Endothelial cell of umbilical vein (primary cell): Measurements from ENCODE around the gene LATS1.

Experiments
- EZH2 ChIP-seq: IDR thresholded peaks from 2 replicates; pipeline ENCODE4 v1.6.1; 2012; ENCODE audit warnings: borderline replicate concordance, low read depth, mild to moderate bottlenecking, moderate library complexity, low read length, inconsistent platforms; ENCODE audit not compliant: severe bottlenecking
- FOS ChIP-seq: IDR thresholded peaks from 2 replicates; pipeline ENCODE4 v1.6.1; 2011; ENCODE audit warnings: mild to moderate bottlenecking, low read length, moderate library complexity, borderline replicate concordance; ENCODE audit not compliant: insufficient read depth
- GATA2 ChIP-seq: IDR thresholded peaks from 2 replicates; pipeline ENCODE4 v1.7.0; 2011; ENCODE audit warnings: low read depth, mild to moderate bottlenecking, moderate library complexity, mixed read lengths, low read length; ENCODE audit not compliant: insufficient read length, insufficient read depth
- JUN ChIP-seq: IDR thresholded peaks from 2 replicates; pipeline ENCODE4 v1.6.1; 2011; ENCODE audit warnings: borderline replicate concordance, low read depth; ENCODE audit not compliant: insufficient read length, insufficient read depth
- MYC ChIP-seq: IDR thresholded peaks from one replicate; pipeline ENCODE4 v1.6.1; 2011; ENCODE audit warnings: mild to moderate bottlenecking, low read depth, low read length
- POLR2A ChIP-seq: IDR thresholded peaks from 2 replicates; pipeline ENCODE4 v1.6.1; 2012; ENCODE audit warnings: low read depth, mild to moderate bottlenecking, control low read depth, low read length
- POLR2AphosphoS5 ChIP-seq: IDR thresholded peaks from 2 replicates; pipeline ENCODE4 v1.6.1; 2012; ENCODE audit warnings: low read depth, mild to moderate bottlenecking, control low read depth, low read length, moderate library complexity; ENCODE audit not compliant: insufficient read depth
- TF ChIP-seq, protein P1 (sequence below), 2 donors: IDR thresholded peaks; 1 replicate in 1 of 2; 2 replicates in 1 of 2; pipeline ENCODE4 v1.5.1; 2011; ENCODE audit warnings: low read length in 2 of 2, mild to moderate bottlenecking in 2 of 2, moderate library complexity in 2 of 2, control low read depth in 1 of 2, inconsistent platforms in 1 of 2, low read depth in 1 of 2; ENCODE audit not compliant: insufficient read depth in 1 of 2; ENCODE audit errors: extremely low read depth in 1 of 2
- TF ChIP-seq, protein P2 (sequence below): IDR thresholded peaks from 2 replicates; pipeline ENCODE4 v1.6.1; 2011; ENCODE audit not compliant: insufficient read depth, insufficient read length

DNA sequence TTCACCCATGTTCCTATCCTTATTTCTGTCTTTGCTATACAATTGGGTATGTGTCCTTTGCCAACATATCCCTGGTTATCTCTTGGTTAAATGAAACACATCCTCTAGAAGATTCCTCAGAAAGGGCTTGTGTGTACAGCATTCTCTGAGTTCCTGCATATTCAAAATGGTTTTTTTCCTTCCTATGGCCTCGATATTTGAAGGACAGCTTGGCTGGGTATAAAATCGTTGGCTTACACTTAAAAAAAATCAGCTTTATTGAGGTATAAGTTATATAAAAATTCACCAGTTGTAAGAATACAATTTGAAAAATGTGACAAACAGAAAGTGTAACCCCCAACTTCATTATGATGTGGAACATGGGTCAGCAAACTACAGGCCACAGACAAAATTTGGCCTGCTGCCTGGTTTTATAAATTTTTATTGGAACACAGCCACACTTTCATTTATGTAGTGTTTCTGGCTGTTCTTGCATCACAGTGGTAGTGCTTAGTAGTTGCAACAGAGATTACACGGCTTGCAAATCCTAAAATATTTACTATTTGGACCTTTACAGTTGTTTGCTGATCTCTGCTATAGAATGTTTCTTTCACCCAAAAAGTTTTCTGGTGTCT lies 48.4 kb upstream of the LATS1 start:
- TF ChIP-seq POLR2AphosphoS5 = no peak
- TF ChIP-seq, protein P1, sequence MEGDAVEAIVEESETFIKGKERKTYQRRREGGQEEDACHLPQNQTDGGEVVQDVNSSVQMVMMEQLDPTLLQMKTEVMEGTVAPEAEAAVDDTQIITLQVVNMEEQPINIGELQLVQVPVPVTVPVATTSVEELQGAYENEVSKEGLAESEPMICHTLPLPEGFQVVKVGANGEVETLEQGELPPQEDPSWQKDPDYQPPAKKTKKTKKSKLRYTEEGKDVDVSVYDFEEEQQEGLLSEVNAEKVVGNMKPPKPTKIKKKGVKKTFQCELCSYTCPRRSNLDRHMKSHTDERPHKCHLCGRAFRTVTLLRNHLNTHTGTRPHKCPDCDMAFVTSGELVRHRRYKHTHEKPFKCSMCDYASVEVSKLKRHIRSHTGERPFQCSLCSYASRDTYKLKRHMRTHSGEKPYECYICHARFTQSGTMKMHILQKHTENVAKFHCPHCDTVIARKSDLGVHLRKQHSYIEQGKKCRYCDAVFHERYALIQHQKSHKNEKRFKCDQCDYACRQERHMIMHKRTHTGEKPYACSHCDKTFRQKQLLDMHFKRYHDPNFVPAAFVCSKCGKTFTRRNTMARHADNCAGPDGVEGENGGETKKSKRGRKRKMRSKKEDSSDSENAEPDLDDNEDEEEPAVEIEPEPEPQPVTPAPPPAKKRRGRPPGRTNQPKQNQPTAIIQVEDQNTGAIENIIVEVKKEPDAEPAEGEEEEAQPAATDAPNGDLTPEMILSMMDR (IDR thresholded peaks at IDR 0.05; ENCODE audit: extremely low read depth in 1 of 2, insufficient read depth in 1 of 2, low read depth in 1 of 2, low read length in 2 of 2) = no peak
- TF ChIP-seq EZH2 = no peak
- no peak for TF ChIP-seq POLR2A
- TF ChIP-seq, protein P2, sequence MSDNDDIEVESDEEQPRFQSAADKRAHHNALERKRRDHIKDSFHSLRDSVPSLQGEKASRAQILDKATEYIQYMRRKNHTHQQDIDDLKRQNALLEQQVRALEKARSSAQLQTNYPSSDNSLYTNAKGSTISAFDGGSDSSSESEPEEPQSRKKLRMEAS = no peak
- no peak for TF ChIP-seq JUN
- no peak for TF ChIP-seq FOS
- no peak for TF ChIP-seq MYC
- TF ChIP-seq GATA2 = no peak
